DMS53 treated with DMSO at 0.1 percent for 48 hours (cell line): ENCODE results near the gene KRT10.
A peak's percentile ranks its signal among the peaks of the same experiment; 100 is the strongest.
"Not testable (repeated sequence)": the region's sequence is repeated elsewhere in the genome, so short reads cannot be mapped to it uniquely, and the experiment has no call there.

Experiments used
- DNase-seq: peaks from one replicate; lab custom pipeline; 2025; ENCODE audit not compliant: unreplicated experiment; lab: John Stamatoyannopoulos, UW

Gene KRT10

GRCh38 chr17:40822132-40822812 lies at the start of gene KRT10:
TSS of gene KRT10 (minus strand) at chr17:40822614. CDS start at chr17:40822585, 29 bp downstream.
- no peak for DNase-seq

GRCh38 chr17:40871316-40871715 lies 48.9 kb upstream of the KRT10 start:
- DNase-seq = no peak

GRCh38 chr17:40870136-40870535 lies 47.7 kb upstream of the KRT10 start:
- DNase-seq = no peak

GRCh38 chr17:40866838-40867237 lies 44.4 kb upstream of the KRT10 start, which contains the start of gene KRT12:
TSS of gene KRT12 (minus strand) at chr17:40867223. CDS start at chr17:40867186, 37 bp downstream.
- no peak for DNase-seq

GRCh38 chr17:40864661-40865390 lies 42.4 kb upstream of the KRT10 start:
- no peak for DNase-seq

- no peak for DNase-seq
Measured at GRCh38 chr17:40862985-40863733, 40.7 kb upstream of the KRT10 start.

GRCh38 chr17:40859536-40859935 lies 37.1 kb upstream of the KRT10 start:
- no peak for DNase-seq

- DNase-seq = not testable (repeated sequence)
Measured at GRCh38 chr17:40858667-40859066, 36.3 kb upstream of the KRT10 start.

GRCh38 chr17:40857535-40857934 lies 35.1 kb upstream of the KRT10 start:
- DNase-seq = no peak

GRCh38 chr17:40854175-40854814 lies 31.9 kb upstream of the KRT10 start:
- peak; percentile 17 for DNase-seq

- no peak for DNase-seq
Measured at GRCh38 chr17:40852364-40852763, 29.9 kb upstream of the KRT10 start.

GRCh38 chr17:40850293-40850972 lies 28.0 kb upstream of the KRT10 start:
- no peak for DNase-seq

- no peak for DNase-seq
Measured at GRCh38 chr17:40849723-40850122, 27.3 kb upstream of the KRT10 start.

GRCh38 chr17:40848583-40849235 lies 26.3 kb upstream of the KRT10 start:
- DNase-seq = no peak

- DNase-seq = no peak
Measured at GRCh38 chr17:40846515-40847144, 24.2 kb upstream of the KRT10 start.

GRCh38 chr17:40844671-40845107 lies 22.3 kb upstream of the KRT10 start:
- no peak for DNase-seq

- DNase-seq = no peak
Measured at GRCh38 chr17:40843242-40843641, 20.8 kb upstream of the KRT10 start.

- DNase-seq = no peak
Measured at GRCh38 chr17:40841246-40841645, 18.8 kb upstream of the KRT10 start.

GRCh38 chr17:40839194-40839593 lies 16.8 kb upstream of the KRT10 start:
- DNase-seq = no peak

- DNase-seq = no peak
Measured at GRCh38 chr17:40836020-40836419, 13.6 kb upstream of the KRT10 start.
